Suprapubic skin (tissue), 4 donors: ENCODE results near the gene SOX5. TPM values are rescaled to one million over a fixed set of nuclear protein-coding genes. Genes with fewer than 3 reads are reported as not detected.
"Not testable (repeated sequence)": the region's sequence is repeated elsewhere in the genome, so short reads cannot be mapped to it uniquely, and the experiment has no call there.

Source experiments
- DNase-seq, 2 donors: peaks; one replicate each; pipeline ENCODE4 v3.0.0-alpha.2; 2019; ENCODE audit warnings: low spot score in 2 of 2
- H3K27ac ChIP-seq: fragments of 200-600 bp; sonication (generic); one replicate; pipeline ENCODE4 v1.5.1; 2019
- H3K27me3 ChIP-seq: fragments of 200-600 bp; sonication (generic); one replicate; pipeline ENCODE4 v1.5.1; 2019
- H3K36me3 ChIP-seq: fragments of 200-600 bp; sonication (generic); one replicate; pipeline ENCODE4 v1.5.1; 2019
- H3K4me1 ChIP-seq: fragments of 200-600 bp; sonication (generic); one replicate; pipeline ENCODE4 v1.5.1; 2019
- H3K4me3 ChIP-seq: fragments of 200-600 bp; sonication (generic); one replicate; pipeline ENCODE4 v1.5.1; 2019; ENCODE audit warnings: mild to moderate bottlenecking
- H3K9me3 ChIP-seq: fragments of 200-600 bp; sonication (generic); one replicate; pipeline ENCODE4 v1.5.1; 2019
- CTCF ChIP-seq, 2 donors: fragments of 200-600 bp in 1 of 2; fragments of 450-650 bp in 1 of 2; sonication (generic) in 1 of 2; IDR thresholded peaks; one replicate each; pipeline ENCODE4 v1.5.1; 2016 to 2019; ENCODE audit warnings: antibody characterized with exemption in 2 of 2, mild to moderate bottlenecking in 1 of 2, moderate library complexity in 1 of 2
- EP300 ChIP-seq: sonication (generic); formaldehyde crosslinking; IDR thresholded peaks from one replicate; pipeline ENCODE4 v1.6.1; 2017; ENCODE audit warnings: antibody characterized with exemption
- POLR2A ChIP-seq, 2 donors: fragments of 450-650 bp; IDR thresholded peaks; one replicate each; pipeline ENCODE4 v1.6.1; 2017; ENCODE audit warnings: antibody characterized with exemption in 2 of 2, mild to moderate bottlenecking in 2 of 2, moderate library complexity in 2 of 2
- POLR2AphosphoS5 ChIP-seq, 3 donors: sonication (generic); formaldehyde crosslinking; IDR thresholded peaks; one replicate each; pipeline ENCODE4 v1.6.1; 2017; ENCODE audit warnings: antibody characterized with exemption in 3 of 3
- whole genome bisulfite sequencing: methylation state at CpG from one replicate; pipeline ENCODE4 v1.1.5; 2018; 5-methylcytosine and 5-hydroxymethylcytosine counted together
- total RNA-seq, 4 donors: library from RNA; depleted of rRNA; stranded (reverse); fragments of >200 nt; gene quantifications; one replicate each; pipeline ENCODE4 v1.1.0, GENCODE V29; 2016

The SOX5 gene
- total RNA-seq, 4 donors from 2014 or later, result 19.0 to 110 (median 23.2) TPM

GRCh38 chr12:23887055-23887835, 62.2 kb downstream of the SOX5 start:
- Histone ChIP-seq H3K27ac (no peak overlapping the region), H3K4me3 (no peak overlapping the region), H3K9me3 (no peaks in the 10 kb centered on the region), H3K4me1 (no peaks in the 10 kb centered on the region), H3K36me3 (no peaks in the 10 kb centered on the region), H3K27me3 (no peaks in the 10 kb centered on the region)
- TF ChIP-seq POLR2AphosphoS5 (IDR thresholded peaks at IDR 0.05) (no peak), EP300 (no peak), CTCF (IDR thresholded peaks at IDR 0.05) (no peak), POLR2A (IDR thresholded peaks at IDR 0.05) (no peak)
- WGBS, result 64% methylated on average over 3 of the region's 3 CpGs
- no peak for DNase-seq

DNA sequence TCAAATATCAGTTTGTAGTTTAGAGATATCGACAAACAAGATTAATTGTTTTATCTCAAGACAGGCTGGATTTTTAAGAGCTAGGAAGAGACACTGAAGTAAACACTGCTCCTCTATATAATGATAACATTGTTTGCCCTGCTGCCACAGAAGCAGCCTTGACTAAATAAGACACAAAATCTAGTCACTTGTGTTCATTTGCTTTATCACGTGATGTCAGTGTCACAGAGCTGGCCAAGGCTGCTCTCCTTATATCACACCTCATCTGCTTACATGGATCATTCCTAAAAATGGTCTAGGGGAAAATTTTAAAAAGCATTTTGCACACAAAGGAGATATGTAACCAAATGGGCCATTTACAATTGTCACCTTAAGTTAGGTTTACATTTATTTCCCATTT, 64.1 kb downstream of the SOX5 start:
- H3K4me3 ChIP-seq, result no peak overlapping the region
- no peaks in the 10 kb centered on the region for H3K4me1 ChIP-seq
- no peak overlapping the region for H3K27ac ChIP-seq
- WGBS, result 88% methylated on average over 2 of the region's 2 CpGs
- H3K36me3 ChIP-seq, result no peaks in the 10 kb centered on the region
- DNase-seq, result no peak
- H3K27me3 ChIP-seq, result no peaks in the 10 kb centered on the region
- no peak for TF ChIP-seq POLR2AphosphoS5 (IDR thresholded peaks at IDR 0.05)
- TF ChIP-seq POLR2A (IDR thresholded peaks at IDR 0.05), result no peak
- TF ChIP-seq CTCF (IDR thresholded peaks at IDR 0.05), result no peak
- no peak for TF ChIP-seq EP300
- no peaks in the 10 kb centered on the region for H3K9me3 ChIP-seq

- no peak overlapping the region for H3K27ac ChIP-seq
- DNase-seq, result no peak
- H3K36me3 ChIP-seq, result no peaks in the 10 kb centered on the region
- H3K27me3 ChIP-seq, result no peaks in the 10 kb centered on the region
- no peaks in the 10 kb centered on the region for H3K9me3 ChIP-seq
- WGBS, result 93% methylated on average over 3 of the region's 3 CpGs
- no peak overlapping the region for H3K4me3 ChIP-seq
- TF ChIP-seq POLR2AphosphoS5 (IDR thresholded peaks at IDR 0.05) (no peak), EP300 (no peak), CTCF (IDR thresholded peaks at IDR 0.05) (no peak), POLR2A (IDR thresholded peaks at IDR 0.05) (no peak)
- no peaks in the 10 kb centered on the region for H3K4me1 ChIP-seq
These were observed 64.6 kb downstream of the SOX5 start for GRCh38 chr12:23884909-23885308.

GRCh38 chr12:23880988-23881387, 68.5 kb downstream of the SOX5 start:
- Histone ChIP-seq H3K27ac (no peak overlapping the region), H3K36me3 (no peaks in the 10 kb centered on the region), H3K9me3 (no peaks in the 10 kb centered on the region), H3K4me3 (no peak overlapping the region), H3K27me3 (no peaks in the 10 kb centered on the region), H3K4me1 (no peaks in the 10 kb centered on the region)
- no peak for DNase-seq
- 67% methylated on average over 5 of the region's 5 CpGs for WGBS
- TF ChIP-seq EP300 (no peak), CTCF (IDR thresholded peaks at IDR 0.05) (no peak), POLR2AphosphoS5 (IDR thresholded peaks at IDR 0.05) (no peak), POLR2A (IDR thresholded peaks at IDR 0.05) (no peak)

DNA sequence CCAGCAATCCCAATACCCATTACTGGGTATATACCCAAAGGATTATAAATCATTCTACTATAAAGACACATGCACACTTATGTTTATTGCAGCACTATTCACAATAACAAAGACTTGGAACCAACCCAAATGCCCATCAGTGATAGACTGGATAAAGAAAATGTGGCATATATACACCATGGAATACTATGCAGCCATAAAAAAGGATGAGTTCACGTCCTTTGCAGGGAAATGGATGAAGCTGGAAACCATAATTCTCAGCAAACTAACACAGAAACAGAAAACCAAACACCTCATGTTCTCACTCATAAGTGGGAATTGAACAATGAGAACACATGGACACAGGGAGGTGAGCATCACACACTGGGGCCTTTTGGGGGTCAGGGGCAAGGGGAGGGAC, 72.9 kb downstream of the SOX5 start:
- DNase-seq, H3K36me3 ChIP-seq, H3K9me3 ChIP-seq, H3K4me3 ChIP-seq, H3K27ac ChIP-seq, H3K27me3 ChIP-seq, H3K4me1 ChIP-seq: not testable (repeated sequence)
- 92% methylated on average over 1 of the region's 1 CpG for WGBS

DNA sequence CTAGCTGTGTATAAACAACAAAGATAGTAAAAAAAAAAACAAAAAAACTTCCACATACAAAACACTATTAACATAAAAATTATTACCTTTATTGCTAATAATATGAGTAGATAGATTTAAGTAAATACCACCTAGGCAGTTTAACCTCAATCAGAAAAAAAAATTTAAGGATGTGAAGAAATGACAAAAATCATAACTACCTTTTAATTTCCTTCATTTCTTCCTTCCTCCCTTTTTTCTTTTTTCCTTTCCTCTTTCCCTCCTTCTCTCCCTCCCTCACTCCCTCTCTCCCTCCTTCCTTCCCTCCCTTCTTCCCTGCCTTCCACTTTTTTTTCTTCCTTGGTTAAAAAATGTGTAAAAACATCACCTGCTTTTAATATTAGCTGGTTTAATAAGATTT, 81.7 kb downstream of the SOX5 start:
- H3K4me3 ChIP-seq, result no peak overlapping the region
- TF ChIP-seq POLR2AphosphoS5 (IDR thresholded peaks at IDR 0.05), result no peak
- no peak for TF ChIP-seq CTCF (IDR thresholded peaks at IDR 0.05)
- TF ChIP-seq POLR2A (IDR thresholded peaks at IDR 0.05), result no peak
- no peak for TF ChIP-seq EP300
- H3K9me3 ChIP-seq, result no peaks in the 10 kb centered on the region
- H3K4me1 ChIP-seq, result no peaks in the 10 kb centered on the region
- H3K36me3 ChIP-seq, result no peaks in the 10 kb centered on the region
- H3K27me3 ChIP-seq, result no peaks in the 10 kb centered on the region
- H3K27ac ChIP-seq, result no peak overlapping the region
- no peak for DNase-seq
